Activated gamma-delta T cell treated with Interleukin-2 at 50 U/mL for 16 hours (primary cell): ENCODE results near the gene WAC.
"Not testable (repeated sequence)": the region's sequence is repeated elsewhere in the genome, so short reads cannot be mapped to it uniquely, and the experiment has no call there.

Source experiments
- DNase-seq: peaks from one replicate; pipeline ENCODE4 v3.0.0-alpha.2; 2020

The WAC gene

DNA sequence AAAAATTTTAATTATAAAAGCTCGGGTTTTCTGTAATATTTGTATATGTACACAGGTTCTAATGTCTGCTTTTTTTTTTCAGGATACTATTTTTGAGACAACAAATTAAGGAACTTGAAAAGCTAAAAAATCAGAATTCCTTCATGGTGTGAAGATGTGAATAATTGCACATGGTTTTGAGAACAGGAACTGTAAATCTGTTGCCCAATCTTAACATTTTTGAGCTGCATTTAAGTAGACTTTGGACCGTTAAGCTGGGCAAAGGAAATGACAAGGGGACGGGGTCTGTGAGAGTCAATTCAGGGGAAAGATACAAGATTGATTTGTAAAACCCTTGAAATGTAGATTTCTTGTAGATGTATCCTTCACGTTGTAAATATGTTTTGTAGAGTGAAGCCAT lies 86.5 kb downstream of the WAC start:
- DNase-seq: no peak

DNA sequence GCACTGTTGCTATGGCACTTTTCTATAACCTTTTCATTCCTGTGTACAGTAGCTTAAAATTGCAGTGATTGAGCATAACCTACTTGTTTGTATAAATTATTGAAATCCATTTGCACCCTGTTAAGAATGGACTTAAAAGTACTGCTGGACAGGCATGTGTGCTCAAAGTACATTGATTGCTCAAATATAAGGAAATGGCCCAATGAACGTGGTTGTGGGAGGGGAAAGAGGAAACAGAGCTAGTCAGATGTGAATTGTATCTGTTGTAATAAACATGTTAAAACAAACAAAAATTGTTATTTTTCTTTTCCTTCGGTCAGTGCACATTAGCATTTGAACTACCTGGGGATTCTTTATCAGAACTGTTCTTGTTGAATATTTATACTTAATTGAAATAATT lies 87.3 kb downstream of the WAC start:
- no peak for DNase-seq

DNA sequence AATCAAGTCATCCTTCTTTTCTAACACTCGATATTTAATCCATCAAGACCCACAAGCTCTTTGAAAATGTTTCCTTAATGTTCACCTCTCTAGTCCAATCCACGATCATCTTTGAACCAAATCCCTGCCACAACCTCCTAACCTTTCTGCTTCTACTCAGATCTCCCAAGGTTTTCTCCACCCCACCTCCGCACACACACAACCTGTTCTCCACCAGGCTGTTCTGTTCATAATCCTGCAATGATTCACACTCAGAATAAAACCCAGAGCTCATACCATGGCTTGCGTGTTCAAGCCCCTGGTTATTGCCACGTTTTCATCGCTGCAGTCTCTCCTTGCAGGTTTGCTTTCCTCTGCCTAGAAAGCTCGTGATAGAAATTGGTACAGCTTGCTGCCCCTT lies 90.6 kb downstream of the WAC start:
- no peak for DNase-seq

DNA sequence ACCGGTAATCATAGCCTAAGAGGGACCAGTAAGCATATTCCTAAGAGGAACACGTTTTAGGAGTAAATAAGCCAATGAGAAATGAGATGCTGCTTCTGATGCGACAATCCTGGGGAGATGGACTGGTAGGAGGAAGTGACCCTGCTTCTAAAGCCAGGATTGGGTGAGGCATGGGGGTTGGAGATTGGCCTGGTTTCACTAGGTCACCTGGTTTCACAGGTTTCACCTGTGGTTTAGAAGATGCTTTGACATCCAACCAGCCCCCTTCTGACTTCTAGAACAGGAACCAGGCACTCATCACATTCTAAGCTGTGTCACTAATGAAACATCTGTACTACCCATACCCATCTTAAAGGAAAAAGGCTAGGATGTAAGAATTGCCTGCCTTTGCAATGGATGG lies 91.4 kb downstream of the WAC start:
- no peak for DNase-seq

DNA sequence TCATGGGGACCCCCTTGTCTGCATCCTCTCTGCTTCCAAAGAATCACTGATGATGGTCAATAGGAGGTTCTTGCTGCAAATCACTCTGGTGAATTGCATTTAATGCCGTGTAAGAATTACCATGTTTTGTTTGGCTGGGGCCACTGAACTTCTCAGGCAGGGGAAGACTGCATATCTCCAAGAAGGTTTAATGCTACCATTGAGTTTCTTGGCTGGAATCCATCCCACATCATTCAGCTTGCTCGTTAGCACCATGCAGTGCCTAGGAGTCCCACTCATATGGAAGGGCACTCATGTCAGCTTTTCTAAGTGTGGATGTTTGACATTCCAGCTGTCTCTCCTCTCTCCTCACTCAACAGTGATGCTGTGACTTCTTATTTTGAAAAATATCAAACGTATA lies 94.2 kb downstream of the WAC start:
- DNase-seq: no peak

DNA sequence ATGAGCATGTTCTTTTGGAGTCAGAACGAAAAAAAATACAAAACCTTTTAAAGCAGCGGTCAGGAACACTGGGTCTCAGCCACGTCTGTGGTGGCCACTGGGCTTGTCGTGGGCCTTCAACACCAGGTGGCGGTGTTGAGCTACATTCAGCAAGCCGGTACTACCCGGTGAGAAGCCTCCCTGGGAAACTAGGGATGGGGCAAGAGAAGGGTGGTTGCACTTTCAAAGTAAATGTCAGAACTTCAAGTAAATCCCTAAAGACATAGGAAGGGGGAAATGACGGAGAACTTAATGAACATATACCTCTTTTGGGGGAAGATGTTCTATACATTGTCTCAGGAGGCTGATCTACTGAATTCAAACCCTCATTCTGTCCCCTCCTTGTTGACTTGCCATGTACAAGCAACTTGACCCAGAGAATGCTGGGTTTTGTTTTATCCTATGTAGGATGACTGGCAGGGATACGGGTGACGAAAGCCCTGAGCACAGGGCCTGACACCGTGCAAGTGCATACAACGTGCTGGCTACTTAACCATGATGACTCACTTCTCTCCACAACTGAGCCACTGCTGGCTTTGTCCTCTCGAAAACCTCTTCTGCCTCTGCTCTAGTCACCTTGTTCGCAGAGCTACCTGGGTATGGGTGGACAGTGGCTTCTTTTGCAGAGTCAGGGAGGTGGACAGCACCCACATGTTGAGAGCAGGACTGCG lies 95.4 kb downstream of the WAC start:
- peak; percentile 62 for DNase-seq

DNA sequence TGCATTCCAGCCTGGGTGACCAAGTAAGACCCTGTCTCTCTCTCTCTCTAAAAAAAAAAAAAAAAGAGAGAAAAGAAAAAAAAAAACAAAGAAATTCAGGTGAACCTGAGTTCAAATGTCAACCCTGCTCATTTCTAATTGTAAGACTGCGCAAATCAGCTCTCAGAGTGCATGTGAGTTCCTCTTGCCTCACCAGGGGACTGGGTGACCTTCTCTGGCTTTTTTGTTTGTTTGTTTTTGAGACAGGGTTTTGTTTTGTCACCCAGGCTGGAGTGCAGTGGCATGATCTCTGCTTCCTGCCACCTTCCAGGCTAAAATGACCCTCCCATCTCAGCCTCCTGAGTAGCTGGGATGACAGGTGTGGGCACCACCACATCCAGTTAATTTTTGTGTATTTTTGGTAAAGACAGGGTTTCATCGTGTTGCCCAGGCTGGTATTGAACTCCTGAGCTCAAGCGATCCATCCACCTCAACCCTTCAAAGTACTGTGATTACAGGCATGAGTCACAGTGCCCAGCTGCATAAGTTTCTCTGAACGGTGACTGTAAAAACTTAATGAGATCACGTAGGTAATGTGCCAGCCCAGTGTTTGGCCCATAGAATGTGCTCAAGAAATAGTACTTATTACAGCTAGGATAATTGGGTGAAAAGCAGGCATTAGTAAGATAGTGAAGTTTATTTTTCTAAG lies 99.1 kb downstream of the WAC start:
- no peak for DNase-seq

DNA sequence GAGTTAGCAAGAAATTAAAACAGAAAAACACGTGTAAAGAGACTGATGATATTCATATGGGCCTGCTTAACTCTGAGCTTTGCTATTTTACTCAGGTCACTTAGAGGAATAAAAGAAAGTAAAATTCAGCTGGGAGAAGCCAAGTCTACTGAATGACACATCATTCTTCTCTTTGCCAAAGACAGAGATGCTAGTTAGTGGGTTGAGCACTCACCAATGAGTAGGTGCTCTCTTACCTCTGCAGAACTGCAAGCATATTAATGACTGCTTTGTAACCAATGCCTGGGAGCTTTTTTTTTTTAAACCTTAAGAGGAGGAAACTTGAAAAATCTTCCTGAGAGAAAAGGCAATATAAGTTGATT lies 99.6 kb downstream of the WAC start:
- no peak for DNase-seq

DNA sequence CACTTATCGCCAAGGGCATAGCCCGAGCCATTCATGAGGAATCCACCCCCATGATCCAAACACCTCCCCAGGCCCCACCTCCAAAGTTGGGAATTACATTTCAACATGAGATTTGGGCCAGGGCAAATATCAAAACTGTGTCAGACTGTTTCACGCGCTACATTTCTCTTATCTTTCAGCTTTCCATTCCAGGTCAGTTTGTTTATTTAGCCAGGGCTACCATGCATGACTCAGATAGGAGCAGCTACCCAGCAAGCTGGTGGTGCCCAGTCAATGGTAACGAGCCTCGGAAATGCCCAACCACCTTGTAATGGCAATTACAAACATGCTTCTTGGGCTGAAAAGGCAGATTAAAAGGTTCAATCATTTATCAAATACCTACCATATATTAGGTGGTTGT lies 100.8 kb downstream of the WAC start:
- no peak for DNase-seq

DNA sequence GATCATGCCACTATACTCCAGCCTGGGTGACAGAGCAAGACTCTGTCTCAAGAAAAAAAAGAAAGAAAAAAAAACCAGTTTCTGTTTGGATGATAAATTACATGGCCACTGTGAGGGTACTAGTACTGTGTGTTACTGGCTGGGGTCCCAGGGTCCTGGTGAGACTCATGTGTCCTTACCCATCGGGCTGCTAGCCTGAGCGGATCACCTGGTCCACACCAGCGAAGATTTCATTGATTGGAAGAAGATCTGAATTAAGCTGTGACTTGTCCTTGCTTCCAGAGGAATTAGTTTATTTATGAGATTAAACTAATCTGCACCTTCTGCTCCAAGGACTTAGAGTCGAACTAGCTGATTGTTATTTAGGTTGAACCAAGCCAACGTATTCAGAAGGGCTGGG lies 104.4 kb downstream of the WAC start:
- no peak for DNase-seq

DNA sequence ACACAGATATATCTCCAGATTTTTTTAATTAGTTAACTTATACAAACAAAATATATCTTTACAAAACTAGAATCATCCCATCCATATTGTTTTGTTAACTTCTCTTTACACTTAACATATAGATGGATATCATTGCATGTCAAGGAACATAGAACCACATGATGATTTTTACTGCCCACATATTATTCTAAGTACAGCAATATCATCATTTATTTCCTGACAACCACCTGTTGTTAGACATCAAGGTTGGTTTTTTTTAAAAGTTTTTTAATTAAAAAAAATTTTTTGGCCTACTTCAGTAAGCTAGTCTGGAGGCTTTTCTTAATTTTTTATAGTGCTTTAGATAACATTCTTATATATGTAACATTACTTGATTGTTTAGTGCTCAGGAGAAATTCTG lies 105.5 kb downstream of the WAC start:
- DNase-seq: no peak

DNA sequence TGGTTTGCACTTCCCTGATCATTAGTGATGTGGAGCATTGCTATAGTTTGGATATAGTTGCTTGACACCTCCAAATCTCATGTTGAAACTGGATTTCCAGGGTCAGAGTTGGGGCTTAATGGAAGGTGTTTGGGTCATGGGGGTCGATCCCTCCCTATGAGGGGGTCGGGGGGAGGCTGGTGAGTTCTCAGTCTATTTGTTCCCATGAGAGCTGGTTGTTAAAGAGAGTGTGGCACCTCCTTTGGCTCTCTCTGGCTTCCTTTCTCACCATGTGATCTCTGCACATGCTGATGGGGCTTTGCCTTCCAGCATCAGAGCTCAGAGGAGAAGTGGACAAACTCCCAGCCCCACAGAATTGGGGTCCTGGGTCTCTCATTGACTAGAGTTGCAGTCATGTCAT lies 107.6 kb downstream of the WAC start:
- DNase-seq: no peak

DNA sequence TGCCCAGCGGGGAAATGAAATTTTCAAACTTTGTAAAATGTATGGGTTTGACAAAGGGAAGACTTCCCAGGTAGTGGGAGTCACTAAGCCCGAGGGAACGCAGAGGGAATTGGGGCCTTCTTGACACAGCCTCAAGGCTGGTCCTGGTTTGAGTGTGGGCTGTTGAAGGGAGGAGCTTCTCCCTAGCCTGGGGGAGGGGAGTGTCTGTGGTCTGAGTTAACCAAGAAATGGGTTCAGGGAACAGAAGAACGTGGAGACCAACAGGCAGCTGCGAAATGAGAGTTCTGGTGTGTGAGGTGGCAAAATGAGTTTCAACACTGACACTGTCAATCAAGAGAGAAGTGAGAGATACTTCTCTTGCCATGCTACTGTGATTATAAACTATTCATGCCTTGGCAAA lies 111.7 kb downstream of the WAC start:
- DNase-seq: no peak

DNA sequence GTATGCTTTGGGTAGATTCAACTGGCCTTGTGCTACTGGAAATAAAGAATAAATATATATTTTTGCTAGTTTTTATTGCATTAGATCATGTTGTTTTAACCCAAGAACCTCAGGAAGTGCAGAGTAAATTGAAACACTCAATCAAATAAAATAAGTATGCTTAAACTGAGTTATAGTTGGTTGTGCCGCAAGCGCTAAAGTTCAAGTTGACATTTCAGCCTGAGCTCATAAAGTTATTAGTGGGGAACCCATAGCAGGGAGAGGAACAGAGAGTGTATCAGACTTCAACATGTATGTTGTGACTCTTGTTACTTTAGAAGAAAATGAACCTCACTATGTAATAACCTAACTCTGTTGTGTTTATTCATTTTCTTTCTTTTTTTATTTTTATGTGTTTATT lies 119.2 kb downstream of the WAC start:
- DNase-seq: no peak

DNA sequence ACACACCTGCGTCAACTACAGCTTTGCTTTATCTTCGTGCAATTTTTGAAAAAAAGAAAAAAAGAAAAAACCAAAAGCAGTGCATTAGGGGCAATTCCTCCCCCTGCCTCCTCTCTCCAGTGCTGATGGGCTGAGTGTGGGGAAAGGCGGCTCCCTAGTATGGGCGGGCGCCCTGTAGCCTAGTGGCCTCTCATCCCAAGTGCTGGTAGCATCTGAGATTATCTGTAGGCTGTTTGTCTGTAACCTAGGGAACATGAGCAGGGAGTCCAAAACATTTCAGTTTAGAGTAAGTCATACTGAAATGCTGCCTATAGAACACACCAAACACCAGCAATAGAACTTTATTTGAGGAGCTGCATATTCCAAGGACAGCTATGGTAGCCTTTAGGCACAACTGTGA lies 119.8 kb downstream of the WAC start:
- no peak for DNase-seq

DNA sequence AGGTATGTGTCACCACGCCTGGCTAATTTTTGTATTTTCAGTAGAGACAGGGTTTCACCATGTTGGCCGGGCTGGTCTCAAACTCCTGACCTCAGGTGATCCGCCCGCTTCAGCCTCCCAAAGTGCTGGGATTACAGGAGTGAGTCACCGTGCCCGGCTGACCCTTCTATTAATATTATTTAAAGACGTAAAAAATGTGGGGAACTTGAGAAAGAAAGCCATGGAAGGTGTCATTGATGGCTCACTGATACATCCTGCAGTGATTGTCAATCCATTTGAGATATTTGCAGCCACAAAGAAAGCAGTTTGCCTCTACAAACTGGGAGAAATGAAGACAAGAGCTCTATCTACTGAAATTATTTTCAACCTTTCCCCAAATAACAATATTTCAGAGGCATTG lies 125.9 kb downstream of the WAC start:
- DNase-seq: not testable (repeated sequence)

DNA sequence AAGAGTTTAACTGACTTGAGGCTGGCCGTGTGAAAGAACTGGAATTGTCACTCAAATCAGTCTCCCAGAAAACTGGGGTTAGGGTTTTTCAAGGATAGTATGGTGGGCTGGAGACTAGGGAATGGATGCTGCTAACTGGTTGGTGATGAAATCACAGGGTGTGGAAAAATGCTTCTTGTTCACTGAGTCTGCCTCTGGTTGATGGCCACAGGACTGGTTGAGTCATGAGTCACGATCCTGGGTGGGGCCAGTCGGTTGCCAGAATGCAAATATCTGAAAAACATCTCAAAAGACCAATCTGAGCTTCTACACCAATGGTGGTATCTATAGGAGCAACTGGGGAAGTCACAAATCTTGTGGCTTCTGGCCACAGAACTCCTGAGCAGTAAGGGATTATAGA lies 128.1 kb downstream of the WAC start:
- DNase-seq: no peak

DNA sequence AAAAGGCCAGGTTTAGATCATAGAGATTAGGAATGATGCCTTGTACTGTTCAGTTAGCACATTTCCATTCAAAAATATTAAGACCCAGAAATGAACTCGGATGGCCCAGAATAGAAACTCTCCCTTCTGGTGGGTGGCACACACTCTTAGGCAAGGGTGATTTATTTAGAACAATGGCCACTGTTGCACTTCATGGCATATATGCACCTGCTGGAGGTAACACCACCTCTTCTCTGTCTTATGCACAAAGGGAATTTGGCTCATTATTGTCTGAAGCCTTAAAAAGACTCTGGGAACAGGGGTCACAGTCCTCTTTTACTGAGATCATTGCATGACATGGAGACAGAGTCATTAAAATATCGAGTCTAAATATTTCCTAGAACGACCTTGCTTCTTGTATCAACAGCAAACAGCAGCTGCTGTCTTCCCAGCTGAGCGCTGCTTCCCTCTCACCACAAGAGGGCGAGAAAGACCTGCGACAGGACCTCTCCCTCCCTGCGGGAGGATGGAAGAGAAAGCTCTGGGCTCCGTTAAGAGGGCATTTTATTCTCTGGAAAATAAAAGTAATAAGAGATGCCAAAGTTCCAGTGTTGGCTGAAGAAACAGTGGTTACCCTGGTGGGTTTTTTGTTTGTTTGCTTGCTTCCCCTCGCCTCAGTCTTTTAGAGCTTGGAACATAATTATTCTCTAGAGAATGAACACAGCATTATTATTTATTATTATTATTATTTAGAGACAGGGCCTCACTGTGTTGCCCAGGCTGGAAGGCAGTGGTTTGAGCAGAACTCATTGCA lies 130.9 kb downstream of the WAC start:
- peak; percentile 60 for DNase-seq

DNA sequence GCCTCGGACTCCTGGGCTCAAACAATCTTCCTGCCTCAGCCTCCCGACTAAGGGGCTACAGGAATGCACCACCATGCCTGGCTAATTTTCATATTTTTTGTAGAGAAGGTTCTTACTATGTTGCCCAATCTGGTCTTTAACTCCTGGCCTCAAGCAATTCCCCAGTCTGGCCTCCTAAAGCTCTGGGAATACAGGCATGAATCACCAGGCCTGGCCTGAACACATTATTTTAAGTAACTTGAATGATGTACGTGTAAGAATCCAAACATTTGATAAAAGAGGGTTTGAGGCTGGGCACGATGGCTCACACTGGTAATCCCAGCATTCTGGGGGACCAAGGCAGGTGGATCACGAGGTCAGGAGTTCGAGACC lies 131.4 kb downstream of the WAC start:
- no peak for DNase-seq

DNA sequence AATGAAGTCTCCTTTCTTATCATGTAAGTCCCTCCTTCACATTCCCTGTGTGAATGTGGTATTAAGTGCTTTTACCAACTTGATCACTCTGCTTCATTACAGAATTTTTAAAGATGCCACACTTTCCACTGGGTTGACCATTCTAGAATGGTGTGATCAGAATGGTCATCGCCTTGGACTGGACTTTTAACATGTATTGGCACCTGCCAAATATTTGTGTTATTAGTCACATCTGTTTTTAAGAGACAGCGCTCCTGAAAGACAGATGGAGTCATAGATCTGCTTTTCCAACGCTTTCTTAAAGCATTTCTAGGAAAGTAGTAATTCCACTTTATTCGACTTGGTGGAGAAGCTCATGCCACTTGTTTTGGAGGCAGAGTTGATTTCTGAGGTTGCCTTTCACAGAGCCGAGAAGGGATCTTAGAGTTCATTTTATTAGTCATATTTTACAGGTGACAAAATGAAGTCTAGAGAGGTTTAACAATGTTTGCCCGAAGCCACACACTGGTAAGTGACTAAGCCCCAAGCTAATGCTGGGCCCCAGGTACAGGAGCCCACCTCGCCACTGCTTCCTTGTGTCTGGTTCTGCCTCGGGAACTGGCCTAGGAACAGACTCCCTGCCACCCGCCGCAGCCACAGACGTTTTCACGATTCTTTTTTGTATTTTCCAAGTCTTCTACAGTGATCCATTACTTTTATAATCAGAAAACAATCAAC lies 134.0 kb downstream of the WAC start:
- no peak for DNase-seq

DNA sequence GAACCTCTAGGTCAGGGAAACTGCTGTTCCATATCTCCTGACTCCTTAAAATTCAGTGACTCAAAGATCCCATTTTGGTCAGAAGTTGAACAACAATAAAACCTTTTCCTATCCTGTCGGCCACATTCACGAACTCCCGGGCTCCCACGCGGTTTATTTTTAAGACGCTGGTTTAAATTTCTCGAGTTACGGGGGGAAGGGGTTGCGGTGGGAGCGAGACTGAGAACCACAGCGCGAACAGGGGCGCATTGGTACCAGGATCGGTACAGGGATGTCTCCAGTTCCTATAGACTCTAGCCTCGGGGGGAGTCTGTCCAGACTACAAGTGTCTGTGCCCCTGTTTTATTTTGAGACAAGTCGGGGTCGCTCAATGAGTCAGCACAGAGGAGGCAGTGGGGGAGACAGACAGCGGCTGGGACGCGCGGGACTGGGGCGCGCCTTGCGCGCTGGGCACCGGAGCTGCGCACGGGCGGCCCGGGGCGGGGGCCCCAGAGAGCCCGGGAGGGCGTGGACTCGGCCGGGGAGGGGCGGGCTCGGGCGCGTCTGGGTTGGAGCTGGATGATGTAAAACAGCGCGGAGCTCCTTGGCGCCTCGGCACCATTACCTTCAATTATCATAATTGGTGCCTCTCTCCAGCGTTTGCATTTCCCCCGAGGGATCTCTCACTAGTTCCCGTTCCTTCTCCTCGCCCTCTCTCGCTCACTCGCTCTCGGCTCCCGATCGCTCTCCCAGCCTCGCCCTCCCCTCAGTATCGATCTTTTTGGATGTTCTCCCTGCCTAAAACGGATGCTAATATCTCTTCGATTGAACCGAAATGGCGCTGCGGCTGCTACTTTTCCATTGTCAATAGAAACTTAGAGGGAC lies 135.7 kb downstream of the WAC start:
- DNase-seq: peak; percentile 12
